ENCODE results near the gene GREB1.

DNA sequence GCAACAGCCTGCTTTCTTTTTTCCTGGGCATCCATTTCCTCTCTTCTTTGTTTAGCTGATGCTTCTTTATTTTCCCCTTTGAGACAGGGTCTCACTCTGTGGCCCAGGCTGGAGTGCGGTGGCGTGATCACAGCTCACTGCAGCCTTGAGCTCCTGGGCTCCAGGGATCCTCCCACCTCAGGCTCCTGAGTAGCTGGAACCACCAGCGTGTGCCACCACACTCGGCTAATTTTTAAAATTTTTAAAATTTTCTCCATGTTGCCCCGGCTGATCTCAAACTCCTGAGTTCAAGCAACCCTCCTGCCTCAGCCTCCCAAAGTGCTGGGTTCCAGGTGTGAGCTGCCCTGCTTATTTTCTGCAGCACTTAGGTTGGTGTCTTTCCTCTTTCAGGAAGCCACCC lies 77.4 kb downstream of the GREB1 start:
- no peak for TF ChIP-seq ARNT (IDR thresholded peaks at IDR 0.05)
- TF ChIP-seq BHLHE40 (IDR thresholded peaks at IDR 0.05; ENCODE audit: borderline replicate concordance), result no peak
- no peak for TF ChIP-seq SP1 (IDR thresholded peaks at IDR 0.05)
- no peak for TF ChIP-seq FOXM1 (IDR thresholded peaks at IDR 0.05; ENCODE audit: borderline replicate concordance)
- no peak for TF ChIP-seq NFRKB (IDR thresholded peaks at IDR 0.05)
- no peak for TF ChIP-seq TARDBP (IDR thresholded peaks at IDR 0.05)
- no peak for TF ChIP-seq FOXK2 (IDR thresholded peaks at IDR 0.05)
- no peak for TF ChIP-seq L3MBTL2 (conservative IDR thresholded peaks at IDR 0.05)
- no peak for TF ChIP-seq LEF1 (IDR thresholded peaks at IDR 0.05; ENCODE audit: borderline replicate concordance)
- TF ChIP-seq FOXA1 (IDR thresholded peaks at IDR 0.05), result no peak
- TF ChIP-seq, protein P1, sequence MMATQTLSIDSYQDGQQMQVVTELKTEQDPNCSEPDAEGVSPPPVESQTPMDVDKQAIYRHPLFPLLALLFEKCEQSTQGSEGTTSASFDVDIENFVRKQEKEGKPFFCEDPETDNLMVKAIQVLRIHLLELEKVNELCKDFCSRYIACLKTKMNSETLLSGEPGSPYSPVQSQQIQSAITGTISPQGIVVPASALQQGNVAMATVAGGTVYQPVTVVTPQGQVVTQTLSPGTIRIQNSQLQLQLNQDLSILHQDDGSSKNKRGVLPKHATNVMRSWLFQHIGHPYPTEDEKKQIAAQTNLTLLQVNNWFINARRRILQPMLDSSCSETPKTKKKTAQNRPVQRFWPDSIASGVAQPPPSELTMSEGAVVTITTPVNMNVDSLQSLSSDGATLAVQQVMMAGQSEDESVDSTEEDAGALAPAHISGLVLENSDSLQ (IDR thresholded peaks at IDR 0.05), result no peak
- TF ChIP-seq HDGF (IDR thresholded peaks at IDR 0.05; ENCODE audit: borderline replicate concordance), result no peak
- no peak for TF ChIP-seq SUZ12 (IDR thresholded peaks at IDR 0.05)
- no peak for TF ChIP-seq CTBP1 (IDR thresholded peaks at IDR 0.05; ENCODE audit: borderline replicate concordance)

Measured in HEK293T (cell line).